Mesendoderm (in vitro differentiated cells): Measurements from ENCODE around the gene STIP1.

Experiments
- DNase-seq: peaks from one replicate; pipeline ENCODE4 v3.0.0; 2013
- H2AK5ac ChIP-seq: 2 replicates; pipeline ENCODE4 v1.6.1; 2013; ENCODE audit warnings: low read length, inconsistent platforms
- H2BK120ac ChIP-seq: 2 replicates; pipeline ENCODE4 v1.6.1; 2013; ENCODE audit warnings: low read depth, mild to moderate bottlenecking, low read length, moderate library complexity, mixed read lengths
- H2BK15ac ChIP-seq: replicated peaks from 2 replicates; pipeline ENCODE4 v1.6.1; 2013; ENCODE audit warnings: low read depth, mild to moderate bottlenecking, moderate library complexity
- H2BK5ac ChIP-seq: 2 replicates; pipeline ENCODE4 v1.6.1; 2013; ENCODE audit warnings: low read length, inconsistent platforms
- H3K18ac ChIP-seq: 2 replicates; pipeline ENCODE4 v1.6.1; 2013; ENCODE audit warnings: mild to moderate bottlenecking, low read length, mixed read lengths
- H3K23ac ChIP-seq: one replicate; pipeline ENCODE4 v1.6.1; 2013; ENCODE audit warnings: low read length
- H3K27ac ChIP-seq: 2 replicates; pipeline ENCODE4 v1.5.1; 2013; ENCODE audit warnings: low read depth, mild to moderate bottlenecking, inconsistent platforms, low read length, moderate library complexity
- H3K27me3 ChIP-seq: 2 replicates; pipeline ENCODE4 v1.6.1; 2013; ENCODE audit warnings: low read length, control low read depth, mild to moderate bottlenecking, inconsistent platforms; ENCODE audit not compliant: insufficient read depth, poor library complexity
- H3K36me3 ChIP-seq: 2 replicates; pipeline ENCODE4 v1.6.1; 2013; ENCODE audit warnings: low read length, inconsistent platforms; ENCODE audit not compliant: control insufficient read depth, insufficient read depth
- H3K4ac ChIP-seq: one replicate; pipeline ENCODE4 v1.6.1; 2013; ENCODE audit warnings: low read depth, mild to moderate bottlenecking, low read length, moderate library complexity
- H3K4me1 ChIP-seq: 2 replicates; pipeline ENCODE4 v1.6.1; 2013; ENCODE audit warnings: low read depth, low read length, inconsistent platforms; ENCODE audit not compliant: control insufficient read depth
- H3K4me2 ChIP-seq: 2 replicates; pipeline ENCODE4 v1.6.1; 2013; ENCODE audit warnings: low read length
- H3K4me3 ChIP-seq: 2 replicates; pipeline ENCODE4 v1.5.1; 2013; ENCODE audit warnings: mild to moderate bottlenecking, low read length
- H3K56ac ChIP-seq: one replicate; pipeline ENCODE4 v1.6.1; 2013; ENCODE audit warnings: low read length
- H3K79me1 ChIP-seq: 2 replicates; pipeline ENCODE4 v1.6.1; 2013; ENCODE audit warnings: low read length, inconsistent platforms
- H3K79me2 ChIP-seq: 2 replicates; pipeline ENCODE4 v1.6.1; 2013; ENCODE audit warnings: mild to moderate bottlenecking, low read length; ENCODE audit not compliant: control insufficient read depth, insufficient read depth
- H3K9ac ChIP-seq: 2 replicates; pipeline ENCODE4 v1.6.1; 2013; ENCODE audit warnings: low read length, inconsistent platforms
- H4K5ac ChIP-seq: one replicate; pipeline ENCODE4 v1.6.1; 2013; ENCODE audit warnings: low read length
- H4K8ac ChIP-seq: one replicate; pipeline ENCODE4 v1.6.1; 2013; ENCODE audit warnings: low read depth, mild to moderate bottlenecking, control low read depth, low read length, moderate library complexity
- WGBS: extraction: QIAGEN DNeasy Blood & Tissue Kit; methylation state at CpG from one replicate; pipeline ENCODE4 v1.1.7; 2013; ENCODE audit warnings: low lambda C conversion rate, missing lambda C conversion rate; ENCODE audit not compliant: insufficient coverage; ENCODE audit errors: extremely low coverage; 5-methylcytosine and 5-hydroxymethylcytosine counted together

Gene STIP1

DNA sequence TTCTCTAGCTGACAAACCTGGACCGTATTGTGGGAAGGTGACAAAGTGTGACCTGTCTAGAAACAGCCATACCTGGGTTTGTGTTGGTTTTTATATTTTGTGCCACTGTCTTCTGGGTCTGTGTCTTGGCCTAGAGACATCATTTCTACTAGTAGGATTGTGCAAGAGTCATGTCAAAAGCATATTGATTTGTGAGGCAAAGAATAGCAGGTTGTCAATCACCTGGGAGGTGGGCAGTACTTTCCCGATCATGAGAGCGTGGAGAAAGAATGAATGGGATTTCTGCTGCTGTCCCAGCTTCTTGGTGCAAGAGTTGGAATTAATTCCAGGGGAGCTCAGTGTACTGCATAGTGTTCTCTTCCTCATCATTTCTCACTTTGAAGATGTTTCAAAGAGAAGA, 15.6 kb downstream of the STIP1 start:
- Histone ChIP-seq H3K4ac (no peak overlapping the region), H2BK120ac (no peak overlapping the region), H3K36me3 (peaks cover 37% of the 10 kb centered on the region), H2BK15ac (no peak overlapping the region), H3K18ac (no peak overlapping the region), H3K4me1 (no peaks in the 10 kb centered on the region), H4K5ac (no peak overlapping the region), H2AK5ac (no peak overlapping the region), H3K4me3 (no peak overlapping the region), H3K9ac (no peak overlapping the region), H3K27ac (no peak overlapping the region), H3K79me1 (peaks cover 3% of the 10 kb centered on the region), H3K4me2 (no peak overlapping the region), H3K56ac (no peak overlapping the region), H3K27me3 (no peaks in the 10 kb centered on the region), H2BK5ac (no peak overlapping the region), H3K23ac (no peak overlapping the region), H3K79me2 (no peaks in the 10 kb centered on the region), H4K8ac (no peak overlapping the region)
- DNase-seq = no peak
- WGBS = no CpG with 5 or more reads among the region's 3 CpGs

DNA sequence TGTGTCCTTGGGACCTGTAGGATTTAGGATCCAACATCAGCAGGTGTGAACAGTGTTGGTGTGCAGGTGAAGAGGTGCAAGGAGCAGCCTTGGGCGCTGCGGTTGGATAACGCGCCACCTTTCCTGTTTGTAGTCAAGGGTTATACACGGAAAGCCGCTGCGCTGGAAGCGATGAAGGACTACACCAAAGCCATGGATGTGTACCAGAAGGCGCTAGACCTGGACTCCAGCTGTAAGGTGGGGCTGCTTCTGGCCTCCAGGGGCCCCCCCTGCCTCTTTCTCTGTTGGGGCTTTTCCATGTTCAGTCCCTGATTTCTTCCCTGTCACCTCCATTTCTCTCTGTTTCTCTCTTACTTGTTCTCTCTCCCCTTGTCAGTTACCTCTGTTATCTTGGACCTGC, 17.0 kb downstream of the STIP1 start:
- H3K36me3 ChIP-seq = peaks cover 30% of the 10 kb centered on the region

DNA sequence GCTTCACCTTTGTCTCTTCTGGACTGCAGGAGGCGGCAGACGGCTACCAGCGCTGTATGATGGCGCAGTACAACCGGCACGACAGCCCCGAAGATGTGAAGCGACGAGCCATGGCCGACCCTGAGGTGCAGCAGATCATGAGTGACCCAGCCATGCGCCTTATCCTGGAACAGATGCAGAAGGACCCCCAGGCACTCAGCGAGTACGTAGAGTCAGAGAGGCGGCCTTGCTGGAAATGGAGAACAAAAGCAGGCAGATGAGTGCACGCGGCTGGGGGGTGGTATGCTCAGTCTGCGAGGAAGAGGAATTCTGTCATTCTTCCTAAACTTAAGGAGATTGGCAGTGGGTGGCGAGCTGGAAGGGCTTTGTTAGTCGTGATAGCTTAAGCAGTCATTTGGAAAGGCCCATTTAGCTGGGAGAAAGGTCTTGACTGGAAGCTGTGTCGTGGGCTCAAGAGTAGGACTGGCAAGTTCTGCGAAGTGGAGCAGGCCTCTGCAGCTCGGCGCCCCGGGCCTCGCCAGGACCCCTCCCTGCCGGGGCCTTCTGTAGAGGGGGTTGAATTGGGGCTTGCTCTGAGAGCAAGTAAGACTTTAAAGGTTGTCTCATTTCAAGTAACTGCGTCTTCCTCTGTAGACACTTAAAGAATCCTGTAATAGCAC, 17.6 kb downstream of the STIP1 start:
- no peak overlapping the region for H4K5ac ChIP-seq
- no peak for DNase-seq
- no peak overlapping the region for H2BK15ac ChIP-seq
- H2BK5ac ChIP-seq = no peak overlapping the region
- H3K79me1 ChIP-seq = peaks cover 3% of the 10 kb centered on the region
- no CpG with 5 or more reads among the region's 27 CpGs for WGBS
- no peak overlapping the region for H3K18ac ChIP-seq
- no peak overlapping the region for H3K9ac ChIP-seq
- H3K4me3 ChIP-seq = no peak overlapping the region
- H2AK5ac ChIP-seq = no peak overlapping the region
- no peak overlapping the region for H3K27ac ChIP-seq
- no peak overlapping the region for H3K56ac ChIP-seq
- no peaks in the 10 kb centered on the region for H3K4me1 ChIP-seq
- no peaks in the 10 kb centered on the region for H3K79me2 ChIP-seq
- H3K23ac ChIP-seq = no peak overlapping the region
- H3K4me2 ChIP-seq = no peak overlapping the region
- no peak overlapping the region for H3K4ac ChIP-seq
- no peaks in the 10 kb centered on the region for H3K27me3 ChIP-seq
- no peak overlapping the region for H2BK120ac ChIP-seq
- peaks cover 30% of the 10 kb centered on the region for H3K36me3 ChIP-seq
- no peak overlapping the region for H4K8ac ChIP-seq

More for the DNA sequence above, 17.0 kb downstream of the STIP1 start:
- no peak overlapping the region for H3K4me2 ChIP-seq
- no peaks in the 10 kb centered on the region for H3K27me3 ChIP-seq
- no peak overlapping the region for H2AK5ac ChIP-seq
- WGBS = no CpG with 5 or more reads among the region's 9 CpGs
- no peak overlapping the region for H3K4ac ChIP-seq
- H4K8ac ChIP-seq = no peak overlapping the region
- H3K9ac ChIP-seq = no peak overlapping the region
- no peak overlapping the region for H3K27ac ChIP-seq
- no peaks in the 10 kb centered on the region for H3K79me2 ChIP-seq
- peaks cover 3% of the 10 kb centered on the region for H3K79me1 ChIP-seq
- no peak overlapping the region for H2BK5ac ChIP-seq
- H4K5ac ChIP-seq = no peak overlapping the region
- H3K18ac ChIP-seq = no peak overlapping the region
- H3K56ac ChIP-seq = no peak overlapping the region
- no peaks in the 10 kb centered on the region for H3K4me1 ChIP-seq
- H2BK120ac ChIP-seq = no peak overlapping the region
- H2BK15ac ChIP-seq = no peak overlapping the region
- H3K23ac ChIP-seq = no peak overlapping the region
- DNase-seq = no peak
- no peak overlapping the region for H3K4me3 ChIP-seq

DNA sequence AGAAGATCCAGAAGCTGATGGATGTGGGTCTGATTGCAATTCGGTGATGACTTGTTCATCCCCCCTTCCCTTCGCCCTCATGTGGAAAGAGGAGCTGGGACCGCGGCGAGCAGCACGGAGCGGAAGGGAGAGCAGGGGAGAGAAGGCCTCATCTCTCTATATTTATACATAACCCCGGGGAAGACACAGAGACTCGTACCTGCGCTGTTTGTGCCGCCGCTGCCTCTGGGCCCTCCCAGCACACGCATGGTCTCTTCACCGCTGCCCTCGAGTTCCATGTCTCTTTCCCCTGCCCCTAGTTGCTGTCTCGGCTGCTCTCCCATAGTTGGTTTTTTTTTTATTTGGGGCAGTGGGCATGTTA, 18.1 kb downstream of the STIP1 start:
- H2BK15ac ChIP-seq = no peak overlapping the region
- no peaks in the 10 kb centered on the region for H3K4me1 ChIP-seq
- no peak overlapping the region for H3K4ac ChIP-seq
- no peak overlapping the region for H3K9ac ChIP-seq
- H3K4me2 ChIP-seq = no peak overlapping the region
- no peak overlapping the region for H2AK5ac ChIP-seq
- H3K79me2 ChIP-seq = no peaks in the 10 kb centered on the region
- H3K4me3 ChIP-seq = no peak overlapping the region
- H3K36me3 ChIP-seq = peaks cover 30% of the 10 kb centered on the region
- peaks cover 3% of the 10 kb centered on the region for H3K79me1 ChIP-seq
- no peak overlapping the region for H3K18ac ChIP-seq
- H2BK5ac ChIP-seq = no peak overlapping the region
- no peaks in the 10 kb centered on the region for H3K27me3 ChIP-seq
- H2BK120ac ChIP-seq = no peak overlapping the region
- DNase-seq = no peak
- no peak overlapping the region for H4K8ac ChIP-seq
- H3K56ac ChIP-seq = no peak overlapping the region
- no peak overlapping the region for H4K5ac ChIP-seq
- no CpG with 5 or more reads among the region's 16 CpGs for WGBS
- no peak overlapping the region for H3K27ac ChIP-seq
- no peak overlapping the region for H3K23ac ChIP-seq

DNA sequence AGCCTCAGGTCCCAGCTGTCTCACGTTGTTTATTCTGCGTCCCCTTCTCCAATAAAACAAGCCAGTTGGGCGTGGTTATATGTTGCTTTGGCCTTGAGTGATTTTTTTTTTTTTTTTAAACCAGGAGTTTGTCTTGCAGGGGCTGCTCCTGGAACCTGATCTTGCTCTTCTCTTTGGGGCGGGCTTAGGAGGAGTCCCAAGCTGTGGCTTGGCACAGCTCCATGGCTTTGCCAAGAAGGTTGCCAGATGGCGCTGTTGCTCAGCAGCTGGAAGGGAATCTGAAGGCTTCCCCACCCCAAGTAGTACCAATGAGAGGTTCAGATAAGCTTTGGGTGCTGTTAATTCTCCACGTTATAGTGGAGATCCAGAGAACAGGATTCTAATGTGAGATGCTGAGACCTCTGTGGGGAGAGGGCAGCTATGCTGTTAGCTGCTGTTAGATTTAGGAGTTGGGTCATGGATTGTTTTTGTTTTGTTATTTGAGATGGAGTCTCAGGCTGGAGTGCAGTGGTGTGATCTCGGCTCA, 18.6 kb downstream of the STIP1 start:
- Histone ChIP-seq H3K27me3 (no peaks in the 10 kb centered on the region), H3K9ac (no peak overlapping the region), H3K79me1 (peaks cover 3% of the 10 kb centered on the region), H3K79me2 (no peaks in the 10 kb centered on the region), H3K4me2 (no peak overlapping the region), H3K4me1 (no peaks in the 10 kb centered on the region), H3K18ac (no peak overlapping the region), H4K8ac (no peak overlapping the region), H2BK120ac (no peak overlapping the region), H3K4me3 (no peak overlapping the region), H2AK5ac (no peak overlapping the region), H3K27ac (no peak overlapping the region), H4K5ac (no peak overlapping the region), H2BK15ac (no peak overlapping the region), H2BK5ac (no peak overlapping the region), H3K23ac (no peak overlapping the region), H3K36me3 (peaks cover 30% of the 10 kb centered on the region), H3K56ac (no peak overlapping the region), H3K4ac (no peak overlapping the region)
- no CpG with 5 or more reads among the region's 7 CpGs for WGBS
- DNase-seq = peak; percentile 84
